ENCODE data around the gene PTPRD. TPM values are rescaled to one million over a fixed set of nuclear protein-coding genes. Genes with fewer than 3 reads are reported as not detected.

PTPRD gene
- total RNA-seq, 1 donor: 26.3 TPM

GRCh38 chr9:10251490-10251889 lies 361.3 kb downstream of the PTPRD start:
- DNase-seq (ENCODE audit: low read depth): peak; percentile 19
- TF ChIP-seq CTCF (IDR thresholded peaks at IDR 0.05; ENCODE audit: insufficient read depth, low read depth, low read length): no peak
- no peak overlapping the region for H3K4me3 ChIP-seq (ENCODE audit: low read depth, low read length)

- peak; percentile 17 for DNase-seq (ENCODE audit: low read depth)
- H3K4me3 ChIP-seq (ENCODE audit: low read depth, low read length): no peak overlapping the region
- TF ChIP-seq CTCF (IDR thresholded peaks at IDR 0.05; ENCODE audit: insufficient read depth, low read depth, low read length): no peak
These were observed 362.6 kb downstream of the PTPRD start for GRCh38 chr9:10250219-10250618.

GRCh38 chr9:10248890-10249289 lies 363.9 kb downstream of the PTPRD start:
- DNase-seq (ENCODE audit: low read depth): no peak
- TF ChIP-seq CTCF (IDR thresholded peaks at IDR 0.05; ENCODE audit: insufficient read depth, low read depth, low read length): no peak
- H3K4me3 ChIP-seq (ENCODE audit: low read depth, low read length): no peak overlapping the region

- DNase-seq (ENCODE audit: low read depth): no peak
- no peak for TF ChIP-seq CTCF (IDR thresholded peaks at IDR 0.05; ENCODE audit: insufficient read depth, low read depth, low read length)
These were observed 370.5 kb downstream of the PTPRD start for GRCh38 chr9:10242255-10242654.

GRCh38 chr9:10238087-10238486 lies 374.7 kb downstream of the PTPRD start:
- TF ChIP-seq CTCF (IDR thresholded peaks at IDR 0.05; ENCODE audit: insufficient read depth, low read depth, low read length): no peak

More at GRCh38 chr9:10242255-10242654, 370.5 kb downstream of the PTPRD start:
- no peak overlapping the region for H3K4me3 ChIP-seq (ENCODE audit: low read depth, low read length)

GRCh38 chr9:10237584-10237983 lies 375.2 kb downstream of the PTPRD start:
- no peak for TF ChIP-seq CTCF (IDR thresholded peaks at IDR 0.05; ENCODE audit: insufficient read depth, low read depth, low read length)
- DNase-seq (ENCODE audit: low read depth): no peak
- no peak overlapping the region for H3K4me3 ChIP-seq (ENCODE audit: low read depth, low read length)

More at GRCh38 chr9:10238087-10238486, 374.7 kb downstream of the PTPRD start:
- H3K4me3 ChIP-seq (ENCODE audit: low read depth, low read length): no peak overlapping the region
- no peak for DNase-seq (ENCODE audit: low read depth)

- no peak overlapping the region for H3K4me3 ChIP-seq (ENCODE audit: low read depth, low read length)
- DNase-seq (ENCODE audit: low read depth): no peak
- TF ChIP-seq CTCF (IDR thresholded peaks at IDR 0.05; ENCODE audit: insufficient read depth, low read depth, low read length): no peak
These were observed 376.6 kb downstream of the PTPRD start for GRCh38 chr9:10236161-10236560.

Measured in fibroblast of villous mesenchyme (primary cell).